IMR-90 (cell line): ENCODE results near the gene ZFHX3. TPM values are rescaled to one million over a fixed set of nuclear protein-coding genes. Genes with fewer than 3 reads are reported as not detected.

Source experiments
- ATAC-seq: fragments of 200-7000 bp; cut with Tn5 transposase; 2 replicates; pipeline ENCODE4 v1.9.1; 2020; ENCODE audit warnings: low read depth, mild to moderate bottlenecking, moderate library complexity
- BruUV-seq: library from RNA; stranded (reverse); fragments of 400-500 nt; replicated peaks from 2 replicates; lab custom pipeline; 2021; lab: Mats Ljungman, UMichigan
- CTCF ChIA-PET: fragments of 300-600 bp; formaldehyde crosslinking; extraction: SDS; loops from one replicate; lab custom pipeline; 2021; ENCODE audit warnings: antibody characterized with exemption; lab: Yijun Ruan, JAX
- POLR2A ChIA-PET: fragments of 300-600 bp; sonication (Branson Sonifier 250); formaldehyde crosslinking; loops from one replicate; lab custom pipeline; 2022; ENCODE audit warnings: antibody characterized with exemption; ENCODE audit not compliant: unreplicated experiment; lab: Charles Lee
- DNase-seq: peaks from one replicate; pipeline ENCODE4 v3.0.0; 2013
- H2AFZ ChIP-seq: replicated peaks from 2 replicates; pipeline ENCODE3; 2013; ENCODE audit warnings: low read length, mild to moderate bottlenecking; ENCODE audit not compliant: poor library complexity
- H2AK5ac ChIP-seq: 2 replicates; pipeline ENCODE4 v1.6.1; 2013; ENCODE audit warnings: low read depth, low read length, inconsistent platforms
- H2AK9ac ChIP-seq: replicated peaks from 2 replicates; pipeline ENCODE3; 2013; ENCODE audit warnings: mild to moderate bottlenecking, low read depth, low read length, moderate library complexity; ENCODE audit not compliant: poor library complexity
- H2BK120ac ChIP-seq: 2 replicates; pipeline ENCODE4 v1.6.1; 2013; ENCODE audit warnings: low read depth, low read length, inconsistent platforms
- H2BK15ac ChIP-seq: 3 replicates; pipeline ENCODE4 v1.6.1; 2013; ENCODE audit warnings: low read depth, low read length, inconsistent platforms
- H2BK20ac ChIP-seq: 2 replicates; pipeline ENCODE4 v1.6.1; 2013; ENCODE audit warnings: low read depth, mild to moderate bottlenecking, inconsistent platforms, low read length, moderate library complexity
- H2BK5ac ChIP-seq: 2 replicates; pipeline ENCODE4 v1.6.1; 2013; ENCODE audit warnings: mild to moderate bottlenecking, low read depth, low read length, inconsistent platforms; ENCODE audit not compliant: poor library complexity, severe bottlenecking
- H3K14ac ChIP-seq: replicated peaks from 2 replicates; pipeline ENCODE4 v1.6.1; 2013; ENCODE audit warnings: low read depth, low read length, inconsistent platforms
- H3K18ac ChIP-seq: 2 replicates; pipeline ENCODE4 v1.6.1; 2013; ENCODE audit warnings: low read depth, low read length, control low read depth
- H3K23ac ChIP-seq: 2 replicates; pipeline ENCODE4 v1.6.1; 2013; ENCODE audit warnings: low read depth, low read length, inconsistent platforms
- H3K27ac ChIP-seq: 2 replicates; pipeline ENCODE4 v1.5.1; 2013; ENCODE audit warnings: mild to moderate bottlenecking, control low read depth, low read length; ENCODE audit not compliant: insufficient read depth
- H3K27me3 ChIP-seq: 2 replicates; pipeline ENCODE4 v1.6.1; 2013; ENCODE audit warnings: low read length; ENCODE audit not compliant: control insufficient read depth, insufficient read depth
- H3K36me3 ChIP-seq: 2 replicates; pipeline ENCODE4 v1.6.1; 2013; ENCODE audit warnings: low read length, mixed read lengths; ENCODE audit not compliant: control insufficient read depth, insufficient read depth
- H3K4ac ChIP-seq: 2 replicates; pipeline ENCODE4 v1.6.1; 2013; ENCODE audit warnings: low read depth, low read length, inconsistent platforms
- H3K4me1 ChIP-seq: 2 replicates; pipeline ENCODE4 v1.6.1; 2013; ENCODE audit warnings: low read length, mixed read lengths; ENCODE audit not compliant: control insufficient read depth, insufficient read depth
- H3K4me2 ChIP-seq: 2 replicates; pipeline ENCODE4 v1.6.1; 2013; ENCODE audit warnings: low read depth, mild to moderate bottlenecking, control low read depth, low read length, moderate library complexity
- H3K4me3 ChIP-seq: 2 replicates; pipeline ENCODE4 v1.5.1; 2013; ENCODE audit warnings: low read depth, mild to moderate bottlenecking, control low read depth, low read length, moderate library complexity; ENCODE audit not compliant: insufficient read depth
- H3K56ac ChIP-seq: 2 replicates; pipeline ENCODE4 v1.6.1; 2013; ENCODE audit warnings: low read length, inconsistent platforms; ENCODE audit not compliant: insufficient read depth; ENCODE audit errors: extremely low read depth
- H3K79me1 ChIP-seq, 2 experiments: 2 replicates each; pipeline ENCODE4 v1.6.1; 2013; ENCODE audit warnings: low read length in 2 of 2, inconsistent platforms in 1 of 2, low read depth in 1 of 2
- H3K9ac ChIP-seq: 2 replicates; pipeline ENCODE4 v1.6.1; 2013; ENCODE audit warnings: low read depth, low read length, control low read depth
- H3K9me1 ChIP-seq: 2 replicates; pipeline ENCODE4 v1.6.1; 2013; ENCODE audit warnings: low read length, inconsistent platforms; ENCODE audit not compliant: insufficient read depth
- H3K9me3 ChIP-seq: 2 replicates; pipeline ENCODE4 v1.6.1; 2013; ENCODE audit warnings: low read length; ENCODE audit not compliant: control insufficient read depth, insufficient read depth
- H4K20me1 ChIP-seq: 2 replicates; pipeline ENCODE4 v1.6.1; 2013; ENCODE audit warnings: low read length, inconsistent platforms; ENCODE audit not compliant: insufficient read depth
- H4K5ac ChIP-seq: 2 replicates; pipeline ENCODE4 v1.6.1; 2013; ENCODE audit warnings: mild to moderate bottlenecking, low read depth, low read length, control low read depth
- H4K8ac ChIP-seq, 2 experiments: 2 replicates each; pipeline ENCODE4 v1.6.1; 2013; ENCODE audit warnings: low read depth in 2 of 2, low read length in 2 of 2, control low read depth in 1 of 2, inconsistent platforms in 1 of 2
- H4K91ac ChIP-seq: 2 replicates; pipeline ENCODE4 v1.6.1; 2013; ENCODE audit warnings: low read depth, low read length, inconsistent platforms; ENCODE audit not compliant: insufficient read depth
- CEBPB ChIP-seq: IDR thresholded peaks from 2 replicates; pipeline ENCODE4 v1.6.1; 2012; ENCODE audit warnings: low read depth, low read length, improper control_type of control experiment
- CHD1 ChIP-seq: IDR thresholded peaks from 2 replicates; pipeline ENCODE4 v1.6.1; 2012; ENCODE audit warnings: low read depth, low read length, improper control_type of control experiment
- NFE2L2 ChIP-seq: fragments of 150-350 bp; IDR thresholded peaks from 2 replicates; pipeline ENCODE4 v1.6.1; 2016; ENCODE audit warnings: low read depth, mild to moderate bottlenecking, low read length
- RAD21 ChIP-seq: IDR thresholded peaks from 2 replicates; pipeline ENCODE4 v1.6.1; 2012; ENCODE audit warnings: low read length, improper control_type of control experiment
- RFX5 ChIP-seq: IDR thresholded peaks from 2 replicates; pipeline ENCODE4 v1.8.0; 2012; ENCODE audit warnings: low read depth, mild to moderate bottlenecking, low read length, moderate library complexity
- WGBS, 2 experiments: methylation state at CpG; one replicate each; pipeline versions ENCODE4 v1.1.5 to v1.1.7; 2013; ENCODE audit warnings: missing lambda C conversion rate in 2 of 2; ENCODE audit not compliant: insufficient read length in 1 of 2; ENCODE audit errors: extremely low coverage in 2 of 2; 5-methylcytosine and 5-hydroxymethylcytosine counted together
- dilution Hi-C: fragments of 300-500 bp; cut with HindIII; formaldehyde crosslinking; loops from one replicate; pipeline ENCODE4 v1.14.3; 2018; ENCODE audit warnings: low sequenced_read_pairs; ENCODE audit not compliant: unreplicated experiment
- in situ Hi-C: fragments of 300-500 bp; cut with MboI; formaldehyde crosslinking; loops from 3 replicates; pipeline ENCODE4 v1.14.3; 2019; ENCODE audit warnings: low sequenced_read_pairs, inconsistent platforms, mixed read lengths
- intact Hi-C: fragments of 100-400 bp; cut with micrococcal nuclease; formaldehyde crosslinking; loops from 2 replicates; pipeline ENCODE4 v1.10.0; 2022
- polyA plus RNA-seq, 3 experiments: library from polyadenylated mRNA; depleted of rRNA; stranded (reverse); fragments of >200 nt; gene quantifications; 2 replicates each; pipeline ENCODE4 v1.2.3, GENCODE V29; 2012; ENCODE audit warnings: low replicate concordance in 1 of 3
- total RNA-seq: library from RNA; depleted of rRNA; stranded (reverse); fragments of >200 nt; gene quantifications from 2 replicates; pipeline ENCODE4 v1.2.3, GENCODE V29; 2012
- TF ChIP-seq, protein P1 (sequence below): fragments of 150-350 bp; IDR thresholded peaks from 2 replicates; pipeline ENCODE4 v1.6.1; 2016; ENCODE audit warnings: low read depth, mild to moderate bottlenecking, low read length, moderate library complexity, borderline replicate concordance

Gene ZFHX3
- total and polyA plus RNA-seq, 2 of the 4 experiments (the other 2 are of a cell fraction): 1.4 to 1.7 TPM

DNA sequence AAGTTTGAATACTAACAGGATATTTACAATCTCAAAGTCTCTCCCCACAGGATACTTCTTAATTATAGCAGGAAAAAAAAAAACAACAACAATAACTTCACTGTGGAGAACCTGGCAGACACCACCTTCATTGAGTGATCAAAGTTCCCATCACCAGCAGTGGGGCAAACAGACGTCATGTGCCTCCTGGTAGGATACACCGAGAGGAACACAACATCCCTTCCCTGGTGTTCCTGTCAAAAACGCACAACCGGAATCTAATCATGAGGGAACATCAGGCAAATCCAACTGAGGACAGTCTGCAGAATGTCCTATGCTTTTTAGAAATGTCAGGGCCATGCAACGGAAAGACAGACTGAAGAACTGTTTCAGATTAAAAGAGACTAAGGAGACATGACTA, 80.0 kb downstream of the ZFHX3 start:
- Histone ChIP-seq H3K4me1 (peaks cover 2% of the 10 kb centered on the region), H4K8ac (no peak overlapping the region), H3K9ac (no peak overlapping the region), H3K27ac (no peak overlapping the region), H3K9me1 (peaks cover 2% of the 10 kb centered on the region; the same call in 1 of the 2 replicates), H4K20me1 (peaks cover 15% of the 10 kb centered on the region; the same call in 1 of the 2 replicates), H2BK20ac (no peak overlapping the region), H3K4me2 (no peak overlapping the region), H2BK120ac (no peak overlapping the region), H3K9me3 (no peaks in the 10 kb centered on the region), H3K14ac (no peak overlapping the region), H4K5ac (no peak overlapping the region), H3K4me3 (no peak overlapping the region), H3K36me3 (no peaks in the 10 kb centered on the region), H3K23ac (no peak overlapping the region), H2AK5ac (no peak overlapping the region), H4K91ac (no peak overlapping the region), H2AK9ac (no peak overlapping the region), H3K4ac (no peak overlapping the region), H3K18ac (no peak overlapping the region), H3K56ac (no peak overlapping the region), H2BK15ac (no peak overlapping the region), H2AFZ (no peak overlapping the region), H2BK5ac (no peak overlapping the region), H3K27me3 (no peaks in the 10 kb centered on the region), H3K79me1 (peaks cover 39 to 58% of the 10 kb centered on the region in 2 experiments)
- DNase-seq: no peak
- in situ Hi-C loops (no loop called here), intact Hi-C loops (no loop called here), dilution Hi-C loops (no loop called here)
- no peak for ATAC-seq
- BruUV-seq: no TSS peak
- ChIA-PET POLR2A (no interaction called here), CTCF (no interaction called here)
- TF ChIP-seq CHD1: no peak
- TF ChIP-seq RFX5: no peak
- TF ChIP-seq RAD21: no peak
- TF ChIP-seq CEBPB: no peak
- no peak for TF ChIP-seq NFE2L2
- TF ChIP-seq, protein P1, sequence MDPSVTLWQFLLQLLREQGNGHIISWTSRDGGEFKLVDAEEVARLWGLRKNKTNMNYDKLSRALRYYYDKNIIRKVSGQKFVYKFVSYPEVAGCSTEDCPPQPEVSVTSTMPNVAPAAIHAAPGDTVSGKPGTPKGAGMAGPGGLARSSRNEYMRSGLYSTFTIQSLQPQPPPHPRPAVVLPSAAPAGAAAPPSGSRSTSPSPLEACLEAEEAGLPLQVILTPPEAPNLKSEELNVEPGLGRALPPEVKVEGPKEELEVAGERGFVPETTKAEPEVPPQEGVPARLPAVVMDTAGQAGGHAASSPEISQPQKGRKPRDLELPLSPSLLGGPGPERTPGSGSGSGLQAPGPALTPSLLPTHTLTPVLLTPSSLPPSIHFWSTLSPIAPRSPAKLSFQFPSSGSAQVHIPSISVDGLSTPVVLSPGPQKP: no peak
- WGBS, 2 experiments: 100% methylated on average over 3 of the region's 5 CpGs; no CpG with 5 or more reads in 1 of the 2 experiments
